Transverse colon (tissue), 4 donors: ENCODE data around the gene ZNF451. TPM values are rescaled to one million over a fixed set of nuclear protein-coding genes. Genes with fewer than 3 reads are reported as not detected.

Experiments
- DNase-seq: peaks from one replicate; pipeline ENCODE4 v3.0.0-alpha.2; 2019
- H3K27ac ChIP-seq, 4 donors: fragments of 200-600 bp; sonication (generic); 2 replicates each; pipeline ENCODE4 v1.5.1; 2016 to 2018; ENCODE audit warnings: inconsistent platforms in 4 of 4
- H3K27me3 ChIP-seq: fragments of 200-600 bp; sonication (generic); 2 replicates; pipeline ENCODE4 v1.5.1; 2017; ENCODE audit warnings: inconsistent platforms
- H3K36me3 ChIP-seq, 4 donors: fragments of 200-600 bp; sonication (generic); 2 replicates each; pipeline ENCODE4 v1.5.1; 2017 to 2019; ENCODE audit warnings: inconsistent platforms in 4 of 4
- H3K4me1 ChIP-seq, 4 donors: fragments of 200-600 bp; sonication (generic); 2 replicates each; pipeline ENCODE4 v1.5.1; 2017 to 2020; ENCODE audit warnings: inconsistent platforms in 4 of 4
- H3K4me3 ChIP-seq, 4 donors: fragments of 200-600 bp; sonication (generic); 1 replicate in 1 of 4; 2 replicates in 3 of 4; pipeline versions ENCODE4 v1.5.1 to v1.6.1; 2017 to 2019; ENCODE audit warnings: inconsistent platforms in 4 of 4
- H3K9me3 ChIP-seq, 2 donors: fragments of 200-600 bp; sonication (generic); 2 replicates each; pipeline ENCODE4 v1.5.1; 2017 to 2019; ENCODE audit warnings: inconsistent platforms in 2 of 2
- CTCF ChIP-seq, 5 experiments: fragments of 200-600 bp in 3 of 5; fragments of 450-650 bp in 2 of 5; sonication (generic) in 3 of 5; IDR thresholded peaks; 1 replicate in 2 of 5; 2 replicates in 3 of 5; pipeline ENCODE4 v1.5.1; 2016 to 2017; ENCODE audit warnings: antibody characterized with exemption in 5 of 5, inconsistent platforms in 3 of 5, mild to moderate bottlenecking in 2 of 5, moderate library complexity in 1 of 5
- EP300 ChIP-seq: sonication (generic); formaldehyde crosslinking; IDR thresholded peaks from one replicate; pipeline ENCODE4 v1.6.1; 2017; ENCODE audit warnings: antibody characterized with exemption, low read depth
- POLR2A ChIP-seq: fragments of 450-650 bp; IDR thresholded peaks from one replicate; pipeline ENCODE4 v1.6.1; 2016; ENCODE audit warnings: antibody characterized with exemption, mild to moderate bottlenecking, moderate library complexity
- POLR2AphosphoS5 ChIP-seq, 3 donors: sonication (generic); formaldehyde crosslinking; IDR thresholded peaks; one replicate each; pipeline ENCODE4 v1.6.1; 2016; ENCODE audit warnings: antibody characterized with exemption in 3 of 3
- WGBS, 2 donors: methylation state at CpG; one replicate each; pipeline ENCODE4 v1.1.5; 2018; ENCODE audit warnings: low coverage in 1 of 2; 5-methylcytosine and 5-hydroxymethylcytosine counted together
- in situ Hi-C, 4 donors: fragments of 200-750 bp; cut with MboI; loops; one replicate each; pipeline versions ENCODE4 v1.15.0 to v1.15.1; 2017; ENCODE audit warnings: low sequenced_read_pairs in 3 of 4, low pct_ligation_motif_present in 1 of 4, low pct_unique_long_range_greater_than_20kb in 1 of 4
- intact Hi-C: fragments of 100-400 bp; cut with DNase I; formaldehyde crosslinking; loops from one replicate; pipeline ENCODE4 v1.15.1; 2023; ENCODE audit warnings: low total_unique reads
- total RNA-seq, 4 donors: library from RNA; depleted of rRNA; stranded (reverse); fragments of >200 nt; gene quantifications; one replicate each; pipeline ENCODE4 v1.1.0, GENCODE V29; 2016

The ZNF451 gene
- total RNA-seq, 4 donors from 2014 or later: 43.7 to 67.5 (median 52.4) TPM

GRCh38 chr6:57158658-57159057 lies 68.7 kb downstream of the ZNF451 start:
- DNase-seq: no peak
- in situ Hi-C loops: no loop called here
- TF ChIP-seq POLR2A (no peak), CTCF (IDR thresholded peaks at IDR 0.05) (no peak), EP300 (no peak), POLR2AphosphoS5 (IDR thresholded peaks at IDR 0.05) (no peak)
- intact Hi-C loops: no loop called here
- no peaks in the 10 kb centered on the region for H3K4me1 ChIP-seq
- H3K27ac ChIP-seq: no peak overlapping the region
- no peak overlapping the region for H3K4me3 ChIP-seq
- H3K9me3 ChIP-seq: no peaks in the 10 kb centered on the region
- no peaks in the 10 kb centered on the region for H3K27me3 ChIP-seq
- H3K36me3 ChIP-seq: peaks cover 0 to 22% (median 9%) of the 10 kb centered on the region in 4 donors

- intact Hi-C loops: no loop called here
- in situ Hi-C loops: no loop called here
- 91 to 96% methylated on average over 2 of the region's 2 CpGs for WGBS, 2 donors
- no peak for TF ChIP-seq POLR2A
- no peak for TF ChIP-seq EP300
- no peak for TF ChIP-seq CTCF (IDR thresholded peaks at IDR 0.05)
- no peak for TF ChIP-seq POLR2AphosphoS5 (IDR thresholded peaks at IDR 0.05)
- no peak for DNase-seq
- no peak overlapping the region for H3K4me3 ChIP-seq
- H3K27me3 ChIP-seq: no peaks in the 10 kb centered on the region
- H3K27ac ChIP-seq: no peak overlapping the region
- no peaks in the 10 kb centered on the region for H3K4me1 ChIP-seq
- H3K9me3 ChIP-seq: no peaks in the 10 kb centered on the region
- peaks cover 0 to 18% (median 7%) of the 10 kb centered on the region in 4 donors for H3K36me3 ChIP-seq
Observed at GRCh38 chr6:57159127-57159526, 69.1 kb downstream of the ZNF451 start.

- no peak for TF ChIP-seq POLR2AphosphoS5 (IDR thresholded peaks at IDR 0.05)
- TF ChIP-seq POLR2A: no peak
- Histone ChIP-seq H3K9me3 (peaks cover 7 to 11% of the 10 kb centered on the region in 2 donors), H3K4me1 (no peaks in the 10 kb centered on the region), H3K27ac (no peak overlapping the region), H3K27me3 (no peaks in the 10 kb centered on the region), H3K4me3 (no peak overlapping the region), H3K36me3 (peaks cover 0 to 15% (median 6%) of the 10 kb centered on the region in 4 donors)
- in situ Hi-C loops: no loop called here
- intact Hi-C loops: loop anchor here (10.0 kb wide), 1 partner anchor 257 kb away; no protein-coding TSS in a partner anchor
- WGBS, 2 donors: 98 to 100% methylated on average over 2 of the region's 2 CpGs
- DNase-seq: no peak
Observed at GRCh38 chr6:57162028-57162427, 72.0 kb downstream of the ZNF451 start.

GRCh38 chr6:57162516-57162915 lies 72.5 kb downstream of the ZNF451 start:
- Histone ChIP-seq H3K9me3 (peaks cover 7 to 11% of the 10 kb centered on the region in 2 donors), H3K4me3 (no peak overlapping the region), H3K4me1 (no peaks in the 10 kb centered on the region), H3K27me3 (no peaks in the 10 kb centered on the region), H3K36me3 (peaks cover 0 to 15% (median 5%) of the 10 kb centered on the region in 4 donors), H3K27ac (no peak overlapping the region)
- no peak for DNase-seq
- no peak for TF ChIP-seq POLR2A
- no peak for TF ChIP-seq EP300
- no peak for TF ChIP-seq CTCF (IDR thresholded peaks at IDR 0.05)
- no peak for TF ChIP-seq POLR2AphosphoS5 (IDR thresholded peaks at IDR 0.05)
- intact Hi-C loops: loop anchor here (10.0 kb wide), 1 partner anchor 258 kb away; no protein-coding TSS in a partner anchor
- 71 to 88% methylated on average over 3 of the region's 3 CpGs for WGBS, 2 donors
- in situ Hi-C loops: no loop called here

GRCh38 chr6:57163956-57164355 lies 74.0 kb downstream of the ZNF451 start:
- Histone ChIP-seq H3K4me1 (no peaks in the 10 kb centered on the region), H3K9me3 (peaks cover 7 to 11% of the 10 kb centered on the region in 2 donors), H3K36me3 (peaks cover 0 to 21% (median 3%) of the 10 kb centered on the region in 4 donors), H3K27ac (no peak overlapping the region), H3K27me3 (no peaks in the 10 kb centered on the region), H3K4me3 (no peak overlapping the region)
- WGBS, 2 donors: 82 to 95% methylated on average over 2 of the region's 2 CpGs
- in situ Hi-C loops: no loop called here
- DNase-seq: no peak
- no peak for TF ChIP-seq POLR2A
- no peak for TF ChIP-seq POLR2AphosphoS5 (IDR thresholded peaks at IDR 0.05)
- TF ChIP-seq EP300: no peak
- TF ChIP-seq CTCF (IDR thresholded peaks at IDR 0.05): no peak
- intact Hi-C loops: loop anchor here (10.0 kb wide), 1 partner anchor 259 kb away; no protein-coding TSS in a partner anchor
